ENCODE data around the gene PDE6D. TPM values are rescaled to one million over a fixed set of nuclear protein-coding genes. Genes with fewer than 3 reads are reported as not detected.

PDE6D gene
- total RNA-seq (2014; rRNA removed; shearing (Covaris generic)) = 54.4 and 68.2 TPM in 2 replicates

- in situ Hi-C loops (cut with HindIII; ENCODE audit: low sequenced_read_pairs) = no loop called here
- DNase-seq (ENCODE audit: low spot score) = peak; percentile 98
These were observed at the start of gene PDE6D for GRCh38 chr2:231780909-231781797. PDE6D (minus strand) TSS chr2:231781282; CDS start chr2:231781114, 168 bp downstream.

- in situ Hi-C loops (cut with HindIII; ENCODE audit: low sequenced_read_pairs) = no loop called here
- DNase-seq (ENCODE audit: low spot score) = no peak
These were observed 40.8 kb upstream of the PDE6D start for GRCh38 chr2:231821908-231822307.

- no peak for DNase-seq (ENCODE audit: low spot score)
- in situ Hi-C loops (cut with HindIII; ENCODE audit: low sequenced_read_pairs) = no loop called here
These were observed 39.8 kb upstream of the PDE6D start for GRCh38 chr2:231820786-231821303.

GRCh38 chr2:231819447-231820042 is 38.5 kb upstream of the PDE6D start:
- in situ Hi-C loops (cut with HindIII; ENCODE audit: low sequenced_read_pairs) = no loop called here
- no peak for DNase-seq (ENCODE audit: low spot score)

GRCh38 chr2:231816327-231817026 is 35.4 kb upstream of the PDE6D start:
- DNase-seq (ENCODE audit: low spot score) = no peak
- in situ Hi-C loops (cut with HindIII; ENCODE audit: low sequenced_read_pairs) = no loop called here

- in situ Hi-C loops (cut with HindIII; ENCODE audit: low sequenced_read_pairs) = no loop called here
These were observed 29.8 kb upstream of the PDE6D start for GRCh38 chr2:231810905-231811304.

GRCh38 chr2:231807020-231807419 is 25.9 kb upstream of the PDE6D start:
- DNase-seq (ENCODE audit: low spot score) = no peak
- in situ Hi-C loops (cut with HindIII; ENCODE audit: low sequenced_read_pairs) = no loop called here

More at GRCh38 chr2:231810905-231811304, 29.8 kb upstream of the PDE6D start:
- no peak for DNase-seq (ENCODE audit: low spot score)

GRCh38 chr2:231803501-231804138 is 22.5 kb upstream of the PDE6D start:
- in situ Hi-C loops (cut with HindIII; ENCODE audit: low sequenced_read_pairs) = no loop called here
- DNase-seq (ENCODE audit: low spot score) = no peak

- in situ Hi-C loops (cut with HindIII; ENCODE audit: low sequenced_read_pairs) = no loop called here
- DNase-seq (ENCODE audit: low spot score) = peak; percentile 21
These were observed 19.5 kb upstream of the PDE6D start for GRCh38 chr2:231800493-231801091.

- in situ Hi-C loops (cut with HindIII; ENCODE audit: low sequenced_read_pairs) = no loop called here
- DNase-seq (ENCODE audit: low spot score) = no peak
These were observed 14.6 kb upstream of the PDE6D start for GRCh38 chr2:231795525-231796327.

- no peak for DNase-seq (ENCODE audit: low spot score)
- in situ Hi-C loops (cut with HindIII; ENCODE audit: low sequenced_read_pairs) = no loop called here
These were observed 13.3 kb upstream of the PDE6D start for GRCh38 chr2:231794383-231794782.

- in situ Hi-C loops (cut with HindIII; ENCODE audit: low sequenced_read_pairs) = no loop called here
- DNase-seq (ENCODE audit: low spot score) = no peak
These were observed 10.0 kb upstream of the PDE6D start for GRCh38 chr2:231791107-231791506.

- in situ Hi-C loops (cut with HindIII; ENCODE audit: low sequenced_read_pairs) = no loop called here
- DNase-seq (ENCODE audit: low spot score) = no peak
These were observed 5.8 kb upstream of the PDE6D start for GRCh38 chr2:231786917-231787292.

GRCh38 chr2:231786177-231786916 is 5.3 kb upstream of the PDE6D start, which contains the start of gene COPS7B:
COPS7B (plus strand) TSS chr2:231786445; CDS start chr2:231788571, 2,126 bp downstream.
- in situ Hi-C loops (cut with HindIII; ENCODE audit: low sequenced_read_pairs) = no loop called here
- DNase-seq (ENCODE audit: low spot score) = peak; percentile 77

GRCh38 chr2:231785822-231786176 is 4.7 kb upstream of the PDE6D start:
- DNase-seq (ENCODE audit: low spot score) = no peak
- in situ Hi-C loops (cut with HindIII; ENCODE audit: low sequenced_read_pairs) = no loop called here

- in situ Hi-C loops (cut with HindIII; ENCODE audit: low sequenced_read_pairs) = no loop called here
These were observed 4.3 kb upstream of the PDE6D start for GRCh38 chr2:231785413-231785812.

More at GRCh38 chr2:231785413-231785812, 4.3 kb upstream of the PDE6D start:
- DNase-seq (ENCODE audit: low spot score) = no peak
